K562 (cell line): ENCODE results near the gene VSTM1. TPM values are rescaled to one million over a fixed set of nuclear protein-coding genes. Genes with fewer than 3 reads are reported as not detected.

ENCODE experiments used
- CXXC5 ChIP-seq: fragments of 250-450 bp; sonication (Bioruptor Pico); IDR thresholded peaks from 2 replicates; pipeline ENCODE4 v1.8.0; 2022; ENCODE audit warnings: inconsistent platforms, mild to moderate bottlenecking, moderate library complexity
- DNMT1 ChIP-seq: fragments of 450-650 bp; IDR thresholded peaks from 2 replicates; pipeline ENCODE4 v1.6.1; 2016; ENCODE audit warnings: antibody characterized with exemption, mild to moderate bottlenecking
- EHMT2 ChIP-seq: fragments of 450-650 bp; IDR thresholded peaks from 2 replicates; pipeline ENCODE4 v1.6.1; 2018; ENCODE audit warnings: antibody characterized with exemption
- ESRRA ChIP-seq: fragments of 450-650 bp; IDR thresholded peaks from 2 replicates; pipeline ENCODE4 v1.6.1; 2014; ENCODE audit warnings: low read depth, mild to moderate bottlenecking, moderate library complexity, borderline replicate concordance
- HNRNPK ChIP-seq: fragments of 200-400 bp; formaldehyde crosslinking; IDR thresholded peaks from one replicate; pipeline ENCODE4 v1.6.1; 2018; ENCODE audit warnings: mild to moderate bottlenecking, low read depth, low read length; ENCODE audit not compliant: poor library complexity, severe bottlenecking
- NFXL1 ChIP-seq: fragments of 450-650 bp; formaldehyde crosslinking; IDR thresholded peaks from 2 replicates; pipeline ENCODE4 v1.4.0; 2021; ENCODE audit warnings: mild to moderate bottlenecking
- RFX7 ChIP-seq: fragments of 250-450 bp; sonication (Bioruptor Pico); IDR thresholded peaks from 2 replicates; pipeline ENCODE4 v1.5.1; 2021; ENCODE audit warnings: mild to moderate bottlenecking
- SRSF3 ChIP-seq: fragments of 200-400 bp; formaldehyde crosslinking; IDR thresholded peaks from 2 replicates; pipeline ENCODE4 v1.6.1; 2016; ENCODE audit warnings: mild to moderate bottlenecking, low read length, moderate library complexity; ENCODE audit not compliant: insufficient read depth
- ZNF3 ChIP-seq: fragments of 250-450 bp; sonication (Bioruptor Pico); IDR thresholded peaks from 2 replicates; pipeline ENCODE4 v1.5.0; 2021; ENCODE audit warnings: mild to moderate bottlenecking, moderate library complexity
- polyA plus RNA-seq, 8 experiments: library from polyadenylated mRNA; depleted of rRNA in 4 of 8; stranded (reverse) in 5 of 8; unstranded in 3 of 8; fragments of >200 nt; fragmentation: Nextera tagmentation in 2 of 8; fragmentation: Illumina TruSeq in 1 of 8; extraction: Ambion mirVana in 2 of 8; extraction: Trizol in 1 of 8; gene quantifications; 2 replicates each; pipeline versions ENCODE4 v1.2.1 to v1.2.3, GENCODE V29; 2011 to 2014; ENCODE audit warnings: inconsistent platforms in 1 of 8, missing spikeins in 1 of 8
- total RNA-seq, 7 experiments: library from RNA; depleted of rRNA in 6 of 7; stranded (reverse); fragments of >200 nt in 6 of 7; fragmentation: Illumina TruSeq in 2 of 7; extraction: Trizol in 2 of 7; gene quantifications; 2 replicates each; pipeline versions ENCODE4 v1.2.1 to v1.2.3, GENCODE V29; 2011 to 2021; ENCODE audit warnings: low replicate concordance in 1 of 7
- TF ChIP-seq, protein P1 (sequence below), 2 experiments: fragments of 450-650 bp in 1 of 2; sonication (generic) in 1 of 2; formaldehyde crosslinking in 1 of 2; IDR thresholded peaks; 2 replicates each; pipeline versions ENCODE4 v1.7.1 to v1.9.0; 2016 to 2022; ENCODE audit warnings: inconsistent platforms in 1 of 2, mild to moderate bottlenecking in 1 of 2, missing genetic modification reagents in 1 of 2
- TF ChIP-seq, protein P2 (sequence below): fragments of 450-650 bp; IDR thresholded peaks from 2 replicates; pipeline ENCODE4 v1.6.1; 2014; ENCODE audit warnings: low read depth, mild to moderate bottlenecking, moderate library complexity, borderline replicate concordance
- TF ChIP-seq, protein P3 (sequence below): sonication (generic); formaldehyde crosslinking; IDR thresholded peaks from 2 replicates; pipeline ENCODE4 v1.5.0; 2020; ENCODE audit warnings: missing genetic modification reagents
- TF ChIP-seq, protein P4 (sequence below), 2 experiments: fragments of 450-650 bp; IDR thresholded peaks; 2 replicates each; pipeline ENCODE4 v1.6.1; 2016

The VSTM1 gene
- total and polyA plus RNA-seq, 9 of the 15 experiments (the other 6 are each of a cell fraction or from before 2014, with no cell fraction given): not detected

DNA sequence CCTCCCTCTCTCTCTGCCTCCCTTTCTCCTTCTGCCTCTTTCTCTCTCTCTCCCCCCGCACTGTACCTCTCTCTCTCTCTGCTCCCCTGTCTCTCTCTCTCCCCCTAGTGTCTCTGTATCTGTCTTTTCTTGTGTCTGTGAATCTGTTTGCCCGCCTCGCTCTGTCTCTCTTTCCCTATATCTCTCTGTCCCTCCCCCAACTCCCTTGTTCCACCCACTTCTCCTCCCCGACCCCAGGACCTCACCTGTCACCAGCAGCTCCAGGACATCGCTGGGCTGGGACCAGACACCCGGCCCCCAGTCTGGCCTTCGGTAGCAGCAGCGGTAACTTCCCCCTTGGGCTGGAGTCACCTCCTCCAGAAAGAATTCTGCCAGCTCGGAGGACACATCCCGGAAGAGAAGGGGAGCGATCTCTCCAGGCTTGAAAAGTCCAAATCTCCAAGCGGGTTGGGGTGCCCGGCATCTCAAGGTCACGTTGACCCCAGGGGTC is 33.0 kb upstream of the VSTM1 start (continued):
- TF ChIP-seq DNMT1 (peak; percentile 69; the same call in 1 of the 2 replicates), CXXC5 (CRISPR knock-in tag) (no peak), HNRNPK (no peak), ESRRA (peak; percentile 70), EHMT2 (0 out of 2 replicates have a peak, but pooled peaks have one; percentile 30), NFXL1 (CRISPR knock-in tag) (no peak), RFX7 (CRISPR knock-in tag) (no peak), SRSF3 (no peak), ZNF3 (no peak)
- TF ChIP-seq, protein P1, sequence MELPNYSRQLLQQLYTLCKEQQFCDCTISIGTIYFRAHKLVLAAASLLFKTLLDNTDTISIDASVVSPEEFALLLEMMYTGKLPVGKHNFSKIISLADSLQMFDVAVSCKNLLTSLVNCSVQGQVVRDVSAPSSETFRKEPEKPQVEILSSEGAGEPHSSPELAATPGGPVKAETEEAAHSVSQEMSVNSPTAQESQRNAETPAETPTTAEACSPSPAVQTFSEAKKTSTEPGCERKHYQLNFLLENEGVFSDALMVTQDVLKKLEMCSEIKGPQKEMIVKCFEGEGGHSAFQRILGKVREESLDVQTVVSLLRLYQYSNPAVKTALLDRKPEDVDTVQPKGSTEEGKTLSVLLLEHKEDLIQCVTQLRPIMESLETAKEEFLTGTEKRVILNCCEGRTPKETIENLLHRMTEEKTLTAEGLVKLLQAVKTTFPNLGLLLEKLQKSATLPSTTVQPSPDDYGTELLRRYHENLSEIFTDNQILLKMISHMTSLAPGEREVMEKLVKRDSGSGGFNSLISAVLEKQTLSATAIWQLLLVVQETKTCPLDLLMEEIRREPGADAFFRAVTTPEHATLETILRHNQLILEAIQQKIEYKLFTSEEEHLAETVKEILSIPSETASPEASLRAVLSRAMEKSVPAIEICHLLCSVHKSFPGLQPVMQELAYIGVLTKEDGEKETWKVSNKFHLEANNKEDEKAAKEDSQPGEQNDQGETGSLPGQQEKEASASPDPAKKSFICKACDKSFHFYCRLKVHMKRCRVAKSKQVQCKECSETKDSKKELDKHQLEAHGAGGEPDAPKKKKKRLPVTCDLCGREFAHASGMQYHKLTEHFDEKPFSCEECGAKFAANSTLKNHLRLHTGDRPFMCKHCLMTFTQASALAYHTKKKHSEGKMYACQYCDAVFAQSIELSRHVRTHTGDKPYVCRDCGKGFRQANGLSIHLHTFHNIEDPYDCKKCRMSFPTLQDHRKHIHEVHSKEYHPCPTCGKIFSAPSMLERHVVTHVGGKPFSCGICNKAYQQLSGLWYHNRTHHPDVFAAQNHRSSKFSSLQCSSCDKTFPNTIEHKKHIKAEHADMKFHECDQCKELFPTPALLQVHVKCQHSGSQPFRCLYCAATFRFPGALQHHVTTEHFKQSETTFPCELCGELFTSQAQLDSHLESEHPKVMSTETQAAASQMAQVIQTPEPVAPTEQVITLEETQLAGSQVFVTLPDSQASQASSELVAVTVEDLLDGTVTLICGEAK (IDR thresholded peaks at IDR 0.05): peak; percentile 27; the same call in 1 of the 2 replicates
- TF ChIP-seq, protein P1 (CRISPR knock-in tag; IDR thresholded peaks at IDR 0.05): no peak
- TF ChIP-seq, protein P2, sequence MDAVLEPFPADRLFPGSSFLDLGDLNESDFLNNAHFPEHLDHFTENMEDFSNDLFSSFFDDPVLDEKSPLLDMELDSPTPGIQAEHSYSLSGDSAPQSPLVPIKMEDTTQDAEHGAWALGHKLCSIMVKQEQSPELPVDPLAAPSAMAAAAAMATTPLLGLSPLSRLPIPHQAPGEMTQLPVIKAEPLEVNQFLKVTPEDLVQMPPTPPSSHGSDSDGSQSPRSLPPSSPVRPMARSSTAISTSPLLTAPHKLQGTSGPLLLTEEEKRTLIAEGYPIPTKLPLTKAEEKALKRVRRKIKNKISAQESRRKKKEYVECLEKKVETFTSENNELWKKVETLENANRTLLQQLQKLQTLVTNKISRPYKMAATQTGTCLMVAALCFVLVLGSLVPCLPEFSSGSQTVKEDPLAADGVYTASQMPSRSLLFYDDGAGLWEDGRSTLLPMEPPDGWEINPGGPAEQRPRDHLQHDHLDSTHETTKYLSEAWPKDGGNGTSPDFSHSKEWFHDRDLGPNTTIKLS: no peak
- TF ChIP-seq, protein P3, sequence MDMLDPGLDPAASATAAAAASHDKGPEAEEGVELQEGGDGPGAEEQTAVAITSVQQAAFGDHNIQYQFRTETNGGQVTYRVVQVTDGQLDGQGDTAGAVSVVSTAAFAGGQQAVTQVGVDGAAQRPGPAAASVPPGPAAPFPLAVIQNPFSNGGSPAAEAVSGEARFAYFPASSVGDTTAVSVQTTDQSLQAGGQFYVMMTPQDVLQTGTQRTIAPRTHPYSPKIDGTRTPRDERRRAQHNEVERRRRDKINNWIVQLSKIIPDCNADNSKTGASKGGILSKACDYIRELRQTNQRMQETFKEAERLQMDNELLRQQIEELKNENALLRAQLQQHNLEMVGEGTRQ (CRISPR knock-in tag): no peak
- TF ChIP-seq, protein P4, sequence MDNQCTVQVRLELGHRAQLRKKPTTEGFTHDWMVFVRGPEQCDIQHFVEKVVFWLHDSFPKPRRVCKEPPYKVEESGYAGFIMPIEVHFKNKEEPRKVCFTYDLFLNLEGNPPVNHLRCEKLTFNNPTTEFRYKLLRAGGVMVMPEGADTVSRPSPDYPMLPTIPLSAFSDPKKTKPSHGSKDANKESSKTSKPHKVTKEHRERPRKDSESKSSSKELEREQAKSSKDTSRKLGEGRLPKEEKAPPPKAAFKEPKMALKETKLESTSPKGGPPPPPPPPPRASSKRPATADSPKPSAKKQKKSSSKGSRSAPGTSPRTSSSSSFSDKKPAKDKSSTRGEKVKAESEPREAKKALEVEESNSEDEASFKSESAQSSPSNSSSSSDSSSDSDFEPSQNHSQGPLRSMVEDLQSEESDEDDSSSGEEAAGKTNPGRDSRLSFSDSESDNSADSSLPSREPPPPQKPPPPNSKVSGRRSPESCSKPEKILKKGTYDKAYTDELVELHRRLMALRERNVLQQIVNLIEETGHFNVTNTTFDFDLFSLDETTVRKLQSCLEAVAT (IDR thresholded peaks at IDR 0.05): peak in 1 of 2 experiments; percentile 59; a peak in 1 of 4 replicates
